NB4 (cell line): ENCODE measurements around the gene OPN1MW3.
A peak's percentile ranks its signal among the peaks of the same experiment; 100 is the strongest.

ENCODE experiments used
- DNase-seq: peaks from one replicate; pipeline ENCODE4 v3.0.0; 2010; ENCODE audit warnings: low read depth
- H3K4me3 ChIP-seq: one replicate; pipeline ENCODE4 v1.5.1; 2011; ENCODE audit warnings: mild to moderate bottlenecking, low read depth, low read length, moderate library complexity
- MYC ChIP-seq: IDR thresholded peaks from 2 replicates; pipeline ENCODE4 v1.6.1; 2011; ENCODE audit warnings: low read depth, low read length
- POLR2A ChIP-seq: IDR thresholded peaks from 2 replicates; pipeline ENCODE4 v1.6.1; 2011; ENCODE audit warnings: mild to moderate bottlenecking; ENCODE audit not compliant: insufficient read length; ENCODE audit errors: extremely low read depth
- TF ChIP-seq, protein P1 (sequence below): IDR thresholded peaks from one replicate; pipeline ENCODE4 v1.5.1; 2012; ENCODE audit warnings: low read depth, low read length
- TF ChIP-seq, protein P2 (sequence below): IDR thresholded peaks from 2 replicates; pipeline ENCODE4 v1.6.1; 2011; ENCODE audit warnings: low read depth, low read length

Gene OPN1MW3

DNA sequence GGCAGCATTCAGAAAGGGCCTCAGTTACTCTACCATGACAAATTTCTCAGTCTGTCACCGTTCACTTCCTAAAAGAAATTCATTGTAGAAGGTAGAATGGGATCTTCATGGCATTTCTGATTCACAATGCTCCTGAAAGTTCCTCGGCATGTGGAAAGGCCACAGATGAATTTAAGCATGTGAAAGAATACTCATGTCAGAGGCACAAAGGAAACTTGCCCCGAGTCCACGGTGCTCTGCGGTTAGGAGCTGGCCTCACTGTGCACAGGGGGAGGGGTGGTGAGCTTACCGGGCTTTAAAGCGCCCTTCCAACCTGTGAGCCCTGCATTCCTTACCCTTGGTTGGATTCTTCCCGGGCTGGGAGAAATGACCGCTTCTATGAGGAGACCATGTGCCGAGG is 47.5 kb downstream of the OPN1MW3 start:
- no peak overlapping the region for H3K4me3 ChIP-seq
- DNase-seq = no peak
- TF ChIP-seq, protein P1, sequence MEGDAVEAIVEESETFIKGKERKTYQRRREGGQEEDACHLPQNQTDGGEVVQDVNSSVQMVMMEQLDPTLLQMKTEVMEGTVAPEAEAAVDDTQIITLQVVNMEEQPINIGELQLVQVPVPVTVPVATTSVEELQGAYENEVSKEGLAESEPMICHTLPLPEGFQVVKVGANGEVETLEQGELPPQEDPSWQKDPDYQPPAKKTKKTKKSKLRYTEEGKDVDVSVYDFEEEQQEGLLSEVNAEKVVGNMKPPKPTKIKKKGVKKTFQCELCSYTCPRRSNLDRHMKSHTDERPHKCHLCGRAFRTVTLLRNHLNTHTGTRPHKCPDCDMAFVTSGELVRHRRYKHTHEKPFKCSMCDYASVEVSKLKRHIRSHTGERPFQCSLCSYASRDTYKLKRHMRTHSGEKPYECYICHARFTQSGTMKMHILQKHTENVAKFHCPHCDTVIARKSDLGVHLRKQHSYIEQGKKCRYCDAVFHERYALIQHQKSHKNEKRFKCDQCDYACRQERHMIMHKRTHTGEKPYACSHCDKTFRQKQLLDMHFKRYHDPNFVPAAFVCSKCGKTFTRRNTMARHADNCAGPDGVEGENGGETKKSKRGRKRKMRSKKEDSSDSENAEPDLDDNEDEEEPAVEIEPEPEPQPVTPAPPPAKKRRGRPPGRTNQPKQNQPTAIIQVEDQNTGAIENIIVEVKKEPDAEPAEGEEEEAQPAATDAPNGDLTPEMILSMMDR = no peak
- TF ChIP-seq POLR2A (no peak), MYC (no peak)
- TF ChIP-seq, protein P2, sequence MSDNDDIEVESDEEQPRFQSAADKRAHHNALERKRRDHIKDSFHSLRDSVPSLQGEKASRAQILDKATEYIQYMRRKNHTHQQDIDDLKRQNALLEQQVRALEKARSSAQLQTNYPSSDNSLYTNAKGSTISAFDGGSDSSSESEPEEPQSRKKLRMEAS = no peak

DNA sequence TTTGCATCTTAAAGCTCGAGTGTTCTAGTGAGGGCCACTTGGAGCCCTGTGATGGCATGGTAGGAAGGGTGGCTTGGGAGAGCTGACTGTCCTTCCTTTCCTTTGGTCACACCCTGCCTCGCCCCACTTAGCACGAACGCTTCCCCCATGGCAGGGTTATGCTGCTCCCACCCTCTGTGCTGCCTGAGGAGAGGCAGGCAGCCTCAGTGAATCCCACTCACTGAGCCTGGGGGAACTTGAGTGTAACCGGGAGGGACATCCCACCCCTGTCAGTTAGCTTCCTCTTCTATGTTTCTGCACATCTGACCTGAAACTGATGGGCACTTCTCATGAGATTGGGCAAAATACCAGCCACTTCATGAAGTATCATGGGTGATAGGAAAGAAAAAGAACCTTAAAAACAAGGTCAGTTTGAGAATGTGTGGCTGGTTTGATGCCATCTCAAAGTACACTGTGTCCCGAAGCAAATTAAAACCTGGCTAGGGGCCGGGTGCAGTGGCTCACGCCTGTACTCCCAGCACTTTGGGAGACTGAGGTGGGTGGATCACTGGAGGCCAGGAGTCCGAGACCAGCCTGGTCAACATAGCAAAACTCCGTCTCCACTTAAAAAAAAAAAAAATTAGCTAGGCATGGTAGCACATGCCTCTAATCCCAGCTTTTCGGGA is 48.3 kb downstream of the OPN1MW3 start:
- H3K4me3 ChIP-seq = no peak overlapping the region
- TF ChIP-seq, protein P2 = no peak
- TF ChIP-seq POLR2A (no peak), MYC (no peak)
- TF ChIP-seq, protein P1 = no peak
- no peak for DNase-seq

DNA sequence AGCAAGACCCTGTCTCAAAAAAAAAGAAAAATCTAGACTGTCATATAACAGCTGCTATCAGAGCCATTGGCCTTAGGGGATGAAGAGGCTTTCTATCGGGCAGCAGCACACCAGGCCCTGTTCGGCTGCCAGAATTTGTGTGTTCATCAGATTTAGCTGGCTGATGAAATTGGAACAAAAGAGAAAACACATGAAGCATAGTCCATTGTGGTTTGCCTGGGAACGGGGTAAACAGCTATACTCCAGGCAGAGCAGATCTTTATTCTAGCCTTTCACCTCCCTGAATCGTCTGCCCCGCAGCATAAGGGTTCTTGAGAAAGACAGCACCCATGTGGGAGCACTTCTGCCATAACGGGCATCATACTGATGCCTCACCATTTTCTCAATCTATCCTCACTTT is 49.8 kb downstream of the OPN1MW3 start:
- TF ChIP-seq MYC (no peak), POLR2A (no peak)
- TF ChIP-seq, protein P1 = no peak
- TF ChIP-seq, protein P2 = no peak
- no peak for DNase-seq
- H3K4me3 ChIP-seq = no peak overlapping the region

DNA sequence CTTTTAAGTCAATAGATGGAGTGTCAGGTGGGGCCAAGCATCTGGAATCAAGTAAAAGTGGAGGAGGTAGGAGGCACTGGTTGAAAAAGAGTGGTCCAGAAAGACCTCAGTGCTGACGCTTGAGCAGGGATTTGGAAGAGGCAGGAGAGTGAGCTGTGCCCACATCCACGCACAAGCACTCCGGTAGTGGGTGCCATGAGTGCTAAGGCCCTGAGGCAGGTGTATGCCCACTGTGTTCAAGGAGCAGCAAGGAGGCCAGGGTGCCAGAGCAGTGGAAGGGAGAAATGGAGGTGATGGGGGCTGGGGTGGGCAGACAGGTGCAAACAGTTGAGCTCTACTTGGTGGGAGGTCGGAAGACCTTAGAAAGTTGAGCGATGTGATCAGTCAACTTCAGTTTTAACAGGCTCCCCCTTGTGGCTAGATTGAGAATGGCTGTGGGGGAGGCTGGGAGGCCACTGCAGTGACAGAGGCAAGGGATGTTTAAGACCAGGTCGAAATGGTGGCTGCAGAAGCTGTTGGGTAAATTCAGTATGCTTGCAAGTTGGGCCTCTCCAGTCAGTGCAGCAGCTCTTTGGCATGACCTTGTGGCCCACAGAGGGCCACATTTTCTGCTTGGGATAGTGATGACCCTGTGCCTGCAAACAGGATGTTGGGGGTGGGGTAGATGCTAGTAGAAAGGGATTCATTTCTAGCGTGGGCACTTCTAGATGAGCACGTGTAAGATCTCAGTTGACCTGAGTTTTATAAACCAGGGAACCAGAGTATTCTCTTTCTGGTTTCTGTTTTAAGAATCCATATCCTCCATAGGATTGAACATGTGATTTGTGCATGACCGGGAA is 50.9 kb downstream of the OPN1MW3 start:
- DNase-seq = peak; percentile 69
- TF ChIP-seq, protein P2 = no peak
- TF ChIP-seq, protein P1 = peak; percentile 70
- H3K4me3 ChIP-seq = no peak overlapping the region

DNA sequence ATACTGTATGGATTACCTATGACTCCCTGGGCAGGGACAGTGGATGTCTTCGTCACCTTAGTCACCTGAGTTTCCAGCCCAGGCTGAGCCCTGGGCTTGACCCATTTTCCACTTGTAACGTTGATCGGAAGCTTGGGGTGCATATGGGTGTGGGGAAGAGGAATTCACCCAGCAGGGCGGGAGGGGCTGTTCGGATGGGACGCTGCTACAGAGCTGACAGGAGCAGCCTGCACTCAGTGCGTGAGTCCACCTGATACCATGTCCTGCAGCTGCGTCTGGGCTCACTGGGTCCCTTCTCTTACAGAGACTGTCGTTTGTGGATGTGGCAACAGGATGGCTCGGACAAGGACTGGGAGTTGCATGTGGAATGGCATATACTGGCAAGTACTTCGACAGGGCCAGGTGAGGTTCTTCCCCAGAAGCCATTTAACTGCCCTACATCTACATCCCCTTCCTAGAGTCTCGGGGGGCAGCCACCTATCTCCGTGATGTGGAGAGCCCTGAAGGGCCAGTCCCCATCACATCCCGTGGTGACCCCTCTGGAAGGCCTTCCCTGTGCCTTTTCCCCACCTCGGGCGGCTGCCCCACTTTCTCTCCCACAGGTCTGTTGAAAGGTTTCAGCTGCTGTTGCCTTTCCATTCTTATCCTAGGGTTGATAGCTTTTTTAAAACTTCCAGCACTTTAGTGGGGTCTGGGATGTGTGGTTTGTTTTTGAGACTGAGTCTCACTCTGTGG is 51.8 kb downstream of the OPN1MW3 start:
- no peak for DNase-seq
- no peak overlapping the region for H3K4me3 ChIP-seq
- no peak for TF ChIP-seq MYC
- no peak for TF ChIP-seq POLR2A
- TF ChIP-seq, protein P2 = no peak
- TF ChIP-seq, protein P1 = no peak
